Activated naive CD4-positive, alpha-beta T cell (primary cell): ENCODE data around the gene SAP30BP.
A peak's percentile ranks its signal among the peaks of the same experiment; 100 is the strongest.

Experiments
- DNase-seq, 4 experiments: peaks; one replicate each; lab custom pipeline; 2025; lab: John Stamatoyannopoulos, UW

Gene SAP30BP

DNA sequence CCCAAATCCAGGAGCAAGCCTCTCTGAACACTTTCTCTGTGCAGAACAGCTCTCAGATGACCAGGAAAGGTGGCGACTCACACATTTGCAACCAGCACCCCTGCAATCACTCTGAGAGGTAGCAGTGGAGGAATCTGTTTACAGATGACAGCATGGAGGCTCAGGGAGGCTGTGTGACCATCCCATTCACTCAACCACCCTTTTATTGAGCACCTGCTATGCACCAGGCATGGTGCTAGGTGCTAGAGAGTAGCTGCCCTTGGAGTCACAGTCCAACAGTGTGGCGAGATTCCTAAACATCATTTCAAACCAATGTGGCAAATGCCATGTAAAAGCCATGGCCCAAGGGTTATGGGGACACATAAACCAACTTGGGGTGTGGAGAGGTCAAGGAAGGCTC is 52.6 kb downstream of the SAP30BP start:
- no peak for DNase-seq

- DNase-seq = peak in 2 of 4 experiments; percentile 35 to 66
Observed at GRCh38 chr17:75720656-75721462, 53.7 kb downstream of the SAP30BP start, which contains the start of gene ITGB4. Gene ITGB4 (plus strand): TSS chr17:75721459. CDS start chr17:75724704, 3,245 bp downstream.

- no peak for DNase-seq
Observed at GRCh38 chr17:75721463-75722011, 54.4 kb downstream of the SAP30BP start.

- DNase-seq = no peak
Observed at GRCh38 chr17:75722076-75722475, 54.9 kb downstream of the SAP30BP start.

GRCh38 chr17:75722542-75723095 is 55.5 kb downstream of the SAP30BP start:
- DNase-seq = no peak

- DNase-seq = no peak
Observed at GRCh38 chr17:75723171-75723930, 56.2 kb downstream of the SAP30BP start.

DNA sequence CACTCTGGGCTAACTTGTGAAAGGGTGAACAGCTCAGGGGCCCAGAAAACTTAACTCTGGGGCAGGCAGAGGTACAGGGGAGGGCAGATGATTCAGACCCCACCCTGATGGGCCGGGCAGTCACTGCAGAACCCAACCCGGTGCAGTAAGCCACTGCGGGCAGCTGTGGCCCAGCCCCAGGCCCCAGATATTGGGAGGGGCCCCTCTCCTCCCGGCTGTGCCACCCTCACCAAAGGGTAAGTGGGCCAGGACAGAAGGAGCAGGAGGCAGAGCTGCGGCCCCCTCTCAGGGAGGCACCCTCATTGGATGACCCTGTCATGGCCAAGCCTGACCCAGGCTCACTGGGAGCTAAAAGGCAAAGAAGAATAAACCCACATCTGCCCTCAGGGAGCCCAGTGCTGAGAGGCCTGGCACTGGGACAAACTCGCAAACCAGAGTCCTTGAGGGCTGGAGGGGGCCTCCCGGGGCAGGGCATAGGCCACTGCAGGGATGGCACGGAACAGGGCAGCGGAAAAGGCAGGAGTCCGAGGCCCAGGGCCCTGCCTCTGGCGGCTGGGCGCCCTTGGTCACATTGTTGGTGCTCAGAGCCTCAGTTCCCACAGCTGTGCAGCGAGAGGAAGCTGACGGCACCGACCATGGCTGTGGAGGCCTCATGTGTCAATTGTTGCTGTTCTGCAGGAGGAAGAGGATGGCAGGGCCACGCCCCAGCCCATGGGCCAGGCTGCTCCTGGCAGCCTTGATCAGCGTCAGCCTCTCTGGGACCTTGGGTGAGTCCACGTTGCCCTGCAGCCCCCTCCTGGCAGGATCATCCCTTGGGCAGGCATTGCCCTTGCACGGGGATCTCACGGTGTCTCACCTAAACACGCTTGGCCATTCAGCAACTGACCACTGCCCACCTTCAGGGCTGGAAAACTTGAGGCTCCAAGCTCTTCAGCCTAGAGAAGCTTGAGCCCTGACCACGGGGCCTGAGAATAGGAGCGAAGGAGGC is 57.2 kb downstream of the SAP30BP start:
- DNase-seq = no peak

- no peak for DNase-seq
Observed at GRCh38 chr17:75725504-75725903, 58.4 kb downstream of the SAP30BP start.

DNA sequence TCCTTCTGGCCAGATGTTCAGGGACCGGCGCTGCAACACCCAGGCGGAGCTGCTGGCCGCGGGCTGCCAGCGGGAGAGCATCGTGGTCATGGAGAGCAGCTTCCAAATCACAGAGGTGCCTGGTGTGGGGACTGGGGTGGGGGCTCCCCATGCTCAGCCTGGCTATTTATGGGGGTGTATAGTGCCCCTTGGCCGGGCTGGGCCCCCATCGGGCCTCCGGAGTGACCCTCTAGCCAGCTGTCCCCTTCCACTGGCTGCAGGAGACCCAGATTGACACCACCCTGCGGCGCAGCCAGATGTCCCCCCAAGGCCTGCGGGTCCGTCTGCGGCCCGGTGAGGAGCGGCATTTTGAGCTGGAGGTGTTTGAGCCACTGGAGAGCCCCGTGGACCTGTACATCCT is 60.3 kb downstream of the SAP30BP start:
- DNase-seq = no peak

- no peak for DNase-seq
Observed at GRCh38 chr17:75729351-75729750, 62.2 kb downstream of the SAP30BP start.

- DNase-seq = no peak
Observed at GRCh38 chr17:75730065-75730464, 62.9 kb downstream of the SAP30BP start.

DNA sequence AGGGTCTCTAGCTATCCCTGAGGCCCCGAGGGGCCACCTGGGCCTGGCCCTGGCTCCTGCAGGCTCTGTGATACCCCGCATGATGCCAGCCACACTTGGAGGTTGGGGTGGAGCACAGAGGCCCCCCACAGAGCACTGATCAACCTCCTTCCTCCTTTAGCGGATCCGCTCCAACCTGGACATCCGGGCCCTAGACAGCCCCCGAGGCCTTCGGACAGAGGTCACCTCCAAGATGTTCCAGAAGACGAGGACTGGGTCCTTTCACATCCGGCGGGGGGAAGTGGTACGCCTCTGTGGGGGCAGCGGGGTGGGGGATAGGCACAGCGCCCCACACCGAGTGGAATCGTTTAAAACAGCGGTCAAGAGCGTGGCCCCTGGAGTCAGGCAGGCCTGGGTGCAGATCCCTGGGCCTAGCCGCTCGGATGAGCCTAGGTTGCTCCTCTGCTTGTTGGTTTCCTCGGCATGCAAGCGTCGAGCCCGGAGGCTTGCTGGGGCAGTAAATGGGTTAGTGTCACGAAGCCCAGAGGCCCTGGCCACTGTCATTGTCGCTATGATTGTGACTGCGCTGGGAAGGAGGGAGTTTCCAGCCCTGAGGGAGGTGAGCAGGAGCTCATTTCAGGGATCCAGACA is 64.1 kb downstream of the SAP30BP start:
- DNase-seq = no peak

- no peak for DNase-seq
Observed at GRCh38 chr17:75731716-75732498, 64.8 kb downstream of the SAP30BP start.

DNA sequence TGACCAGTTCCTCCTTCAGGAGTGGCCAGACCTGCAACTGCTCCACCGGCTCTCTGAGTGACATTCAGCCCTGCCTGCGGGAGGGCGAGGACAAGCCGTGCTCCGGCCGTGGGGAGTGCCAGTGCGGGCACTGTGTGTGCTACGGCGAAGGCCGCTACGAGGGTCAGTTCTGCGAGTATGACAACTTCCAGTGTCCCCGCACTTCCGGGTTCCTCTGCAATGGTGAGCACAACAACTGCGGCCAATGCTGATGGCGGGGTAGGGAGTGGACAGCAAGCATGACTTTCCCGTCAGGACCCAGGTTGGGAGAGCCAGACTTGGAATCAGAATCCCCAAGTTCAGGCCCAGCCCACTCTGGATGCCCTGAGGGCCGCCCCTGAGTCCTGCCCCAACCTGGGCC is 66.3 kb downstream of the SAP30BP start:
- DNase-seq = no peak

DNA sequence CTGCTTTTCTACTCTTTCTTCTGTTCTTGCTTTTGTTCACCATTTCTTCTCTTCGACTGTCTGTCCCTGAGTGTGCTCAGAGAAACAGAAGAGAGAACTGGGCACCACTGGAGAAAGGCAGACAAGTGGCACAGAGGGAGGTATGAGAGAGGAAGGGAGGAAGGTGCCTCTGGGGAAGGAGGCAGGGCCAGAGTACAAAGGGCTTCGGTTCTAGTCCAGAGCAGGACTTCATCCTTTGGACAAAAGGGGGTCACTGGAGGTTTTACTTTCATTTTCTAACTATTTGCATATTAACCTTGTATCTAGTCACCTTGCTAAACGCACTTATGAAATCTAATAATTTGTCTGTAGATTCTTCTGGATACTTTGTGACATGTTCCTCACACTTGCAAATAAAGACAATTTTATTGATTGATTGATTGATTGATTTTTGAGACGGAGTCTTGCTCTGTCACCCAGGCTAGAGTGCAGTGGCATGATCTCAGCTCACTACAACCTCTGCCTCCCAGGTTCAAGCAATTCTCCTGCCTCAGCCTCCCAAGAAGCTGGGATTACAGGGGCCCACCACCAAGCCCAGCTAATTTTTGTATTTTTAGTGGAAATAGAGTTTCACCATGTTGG is 67.6 kb downstream of the SAP30BP start:
- no peak for DNase-seq

DNA sequence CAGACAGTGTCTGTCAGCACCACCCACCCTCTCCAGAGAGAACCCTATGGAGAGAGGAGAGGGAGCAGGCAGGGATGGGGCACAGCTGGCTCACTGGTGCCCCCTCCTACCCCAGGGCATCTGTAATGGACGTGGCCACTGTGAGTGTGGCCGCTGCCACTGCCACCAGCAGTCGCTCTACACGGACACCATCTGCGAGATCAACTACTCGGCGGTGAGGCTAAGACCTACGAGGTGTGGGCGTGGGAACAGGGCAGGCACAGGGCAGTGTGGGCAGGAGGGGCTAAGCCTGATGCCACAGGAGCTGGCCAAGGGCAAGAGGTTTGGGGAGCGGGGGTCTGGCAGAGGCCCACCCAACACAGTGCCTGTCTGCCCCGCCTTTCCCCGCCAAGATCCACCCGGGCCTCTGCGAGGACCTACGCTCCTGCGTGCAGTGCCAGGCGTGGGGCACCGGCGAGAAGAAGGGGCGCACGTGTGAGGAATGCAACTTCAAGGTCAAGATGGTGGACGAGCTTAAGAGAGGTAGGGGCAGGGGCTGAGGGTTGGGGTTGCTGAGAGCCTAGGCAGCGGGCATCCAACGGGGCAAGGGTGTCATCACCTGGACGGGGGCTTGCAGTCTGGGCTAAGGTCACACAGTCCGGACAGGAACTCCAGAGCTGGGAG is 69.2 kb downstream of the SAP30BP start:
- no peak for DNase-seq

GRCh38 chr17:75737133-75737962 is 70.2 kb downstream of the SAP30BP start:
- DNase-seq = no peak

- DNase-seq = no peak
Observed at GRCh38 chr17:75738218-75738802, 71.2 kb downstream of the SAP30BP start.
